HCT116 (cell line): ENCODE data around the gene OR1L8. TPM values are rescaled to one million over a fixed set of nuclear protein-coding genes. Genes with fewer than 3 reads are reported as not detected.

Source experiments
- total RNA-seq: library from RNA; stranded (reverse); gene quantifications from one replicate; pipeline ENCODE4 v1.2.1, GENCODE V29; 2021; ENCODE audit not compliant: unreplicated experiment

OR1L8 gene
- total RNA-seq, 1 experiment from 2014 or later: not detected

Other genes starting within 250 kb of the OR1L8 start
- gene PTGS1, start 212.4 kb downstream of the OR1L8 start, total RNA-seq: 3.5 TPM
- gene OR1J1, start 105.5 kb downstream of the OR1L8 start, total RNA-seq: not detected
- not detected for gene OR1J2, start 72.6 kb downstream of the OR1L8 start, total RNA-seq
- gene OR1J4, start 64.2 kb downstream of the OR1L8 start, total RNA-seq: not detected
- not detected for gene OR1N1, start 56.1 kb downstream of the OR1L8 start, total RNA-seq
- gene OR1N2, start 30.3 kb downstream of the OR1L8 start, total RNA-seq: not detected
- not detected for gene OR1Q1, start 31.4 kb upstream of the OR1L8 start, total RNA-seq
- gene OR1B1, start 74.2 kb upstream of the OR1L8 start, total RNA-seq: not detected
- gene OR1L1, start 78.3 kb upstream of the OR1L8 start, total RNA-seq: not detected
- gene OR1L3, start 91.7 kb upstream of the OR1L8 start, total RNA-seq: not detected
- gene OR1L4, start 140.6 kb upstream of the OR1L8 start, total RNA-seq: not detected
- not detected for gene OR1L6, start 158.9 kb upstream of the OR1L8 start, total RNA-seq
- gene OR5C1, start 205.5 kb upstream of the OR1L8 start, total RNA-seq: not detected
- not detected for gene OR1K1, start 216.7 kb upstream of the OR1L8 start, total RNA-seq
- 17.7 TPM for gene PDCL, start 245.2 kb upstream of the OR1L8 start, total RNA-seq